Measurements from ENCODE around the gene OR10H4. TPM values are rescaled to one million over a fixed set of nuclear protein-coding genes. Genes with fewer than 3 reads are reported as not detected.
"Not testable (repeated sequence)": the region's sequence is repeated elsewhere in the genome, so short reads cannot be mapped to it uniquely, and the experiment has no call there.

OR10H4 gene, protein sequence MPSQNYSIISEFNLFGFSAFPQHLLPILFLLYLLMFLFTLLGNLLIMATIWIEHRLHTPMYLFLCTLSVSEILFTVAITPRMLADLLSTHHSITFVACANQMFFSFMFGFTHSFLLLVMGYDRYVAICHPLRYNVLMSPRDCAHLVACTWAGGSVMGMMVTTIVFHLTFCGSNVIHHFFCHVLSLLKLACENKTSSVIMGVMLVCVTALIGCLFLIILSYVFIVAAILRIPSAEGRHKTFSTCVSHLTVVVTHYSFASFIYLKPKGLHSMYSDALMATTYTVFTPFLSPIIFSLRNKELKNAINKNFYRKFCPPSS
- total RNA-seq (2014; rRNA removed) (not detected in 2 replicates), Bru-seq, nascent RNA (not detected), BruChase-seq, experiment 1, labeled RNA remaining after a 6-hour chase (not detected), BruChase-seq, experiment 2, labeled RNA remaining after a 2-hour chase (not detected)
- long read RNA-seq, result 0 reads

DNA sequence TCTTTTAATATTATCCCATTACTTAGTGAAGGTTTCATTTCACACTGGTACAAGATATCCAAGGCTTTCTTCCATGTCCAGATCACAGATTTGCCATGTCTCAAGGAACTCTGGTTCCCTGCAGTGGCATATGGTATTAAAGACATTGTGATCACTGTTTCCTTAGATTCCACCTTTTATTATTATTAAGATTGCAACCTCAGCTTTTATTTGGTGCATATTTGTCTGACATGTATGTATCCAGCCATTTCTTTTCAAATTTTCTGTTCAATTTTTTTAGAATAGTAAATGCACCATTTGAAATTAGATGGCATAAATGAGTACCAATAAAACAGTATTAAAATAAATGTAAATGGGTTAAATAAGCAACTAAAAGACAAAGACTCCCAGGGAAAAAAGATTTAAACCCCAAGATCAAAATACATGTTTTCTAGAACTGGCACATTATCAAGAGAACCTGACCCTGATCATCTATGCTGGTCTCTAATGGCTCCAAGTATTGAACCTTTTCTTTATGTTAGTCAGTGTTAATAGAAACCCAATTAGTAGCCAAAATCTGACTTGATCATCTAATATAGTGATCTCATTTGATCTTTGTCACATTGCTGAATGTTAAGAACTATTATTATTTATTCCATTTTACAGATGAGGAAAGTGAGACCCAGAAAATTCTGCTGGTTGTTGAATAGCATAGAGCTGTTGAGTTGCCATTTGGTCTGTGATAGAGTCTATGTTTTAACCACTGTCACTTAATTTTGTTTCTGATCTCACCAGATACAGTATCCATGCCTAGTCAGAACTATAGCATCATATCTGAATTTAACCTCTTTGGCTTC lies at the start of gene OR10H4:
TSS of gene OR10H4 (plus strand) at position 786 of the 836 bp plus-strand sequence. CDS start at position 786, 0 bp downstream.
- Histone ChIP-seq H3K9me3 (ENCODE audit: low read length) (peaks cover 6% of the 10 kb centered on the region; the same call in 1 of the 2 replicates), H3F3A (ENCODE audit: low read length, unreplicated experiment) (no peaks in the 10 kb centered on the region), H3K4me3 (ENCODE audit: low read length) (no peak within 1 kb of the TSS), H3K4me2 (ENCODE audit: low read length) (no peak within 1 kb of the TSS), H3K79me2 (ENCODE audit: low read length) (no peaks in the 10 kb centered on the region), H3K9me2 (replicated peaks; ENCODE audit: low read length) (no peaks in the 10 kb centered on the region), H2AFZ (ENCODE audit: low read length) (no peak within 1 kb of the TSS), H3K27ac (ENCODE audit: low read length) (no peak within 1 kb of the TSS), H4K20me1 (ENCODE audit: low read length) (no peaks in the 10 kb centered on the region), H3K4me1 (ENCODE audit: insufficient read depth, low read length) (no peaks in the 10 kb centered on the region), H3K36me3 (ENCODE audit: low read depth, low read length) (no peaks in the 10 kb centered on the region), H3K27me3 (ENCODE audit: low read length) (peaks cover 14% of the 10 kb centered on the region), H3K9ac (ENCODE audit: low read length) (no peak within 1 kb of the TSS)
- no peak for DNase-seq
- BruUV-seq (replicated peaks), result no TSS peak
- TF ChIP-seq, protein P1, sequence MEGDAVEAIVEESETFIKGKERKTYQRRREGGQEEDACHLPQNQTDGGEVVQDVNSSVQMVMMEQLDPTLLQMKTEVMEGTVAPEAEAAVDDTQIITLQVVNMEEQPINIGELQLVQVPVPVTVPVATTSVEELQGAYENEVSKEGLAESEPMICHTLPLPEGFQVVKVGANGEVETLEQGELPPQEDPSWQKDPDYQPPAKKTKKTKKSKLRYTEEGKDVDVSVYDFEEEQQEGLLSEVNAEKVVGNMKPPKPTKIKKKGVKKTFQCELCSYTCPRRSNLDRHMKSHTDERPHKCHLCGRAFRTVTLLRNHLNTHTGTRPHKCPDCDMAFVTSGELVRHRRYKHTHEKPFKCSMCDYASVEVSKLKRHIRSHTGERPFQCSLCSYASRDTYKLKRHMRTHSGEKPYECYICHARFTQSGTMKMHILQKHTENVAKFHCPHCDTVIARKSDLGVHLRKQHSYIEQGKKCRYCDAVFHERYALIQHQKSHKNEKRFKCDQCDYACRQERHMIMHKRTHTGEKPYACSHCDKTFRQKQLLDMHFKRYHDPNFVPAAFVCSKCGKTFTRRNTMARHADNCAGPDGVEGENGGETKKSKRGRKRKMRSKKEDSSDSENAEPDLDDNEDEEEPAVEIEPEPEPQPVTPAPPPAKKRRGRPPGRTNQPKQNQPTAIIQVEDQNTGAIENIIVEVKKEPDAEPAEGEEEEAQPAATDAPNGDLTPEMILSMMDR (conservative IDR thresholded peaks at IDR 0.05; ENCODE audit: low read depth, low read length), result no peak
- no peak for TF ChIP-seq EZH2phosphoT487 (IDR thresholded peaks at IDR 0.05; ENCODE audit: borderline replicate concordance, low read length)
- TF ChIP-seq EZH2 (IDR thresholded peaks at IDR 0.05; ENCODE audit: low read length, unreplicated experiment), result no peak
- no peak for ATAC-seq
- POLR2A ChIA-PET (ENCODE audit: unreplicated experiment), result no interaction called here
- CTCF ChIA-PET, result no interaction called here
- intact Hi-C loops (cut with micrococcal nuclease), result no loop called here

DNA sequence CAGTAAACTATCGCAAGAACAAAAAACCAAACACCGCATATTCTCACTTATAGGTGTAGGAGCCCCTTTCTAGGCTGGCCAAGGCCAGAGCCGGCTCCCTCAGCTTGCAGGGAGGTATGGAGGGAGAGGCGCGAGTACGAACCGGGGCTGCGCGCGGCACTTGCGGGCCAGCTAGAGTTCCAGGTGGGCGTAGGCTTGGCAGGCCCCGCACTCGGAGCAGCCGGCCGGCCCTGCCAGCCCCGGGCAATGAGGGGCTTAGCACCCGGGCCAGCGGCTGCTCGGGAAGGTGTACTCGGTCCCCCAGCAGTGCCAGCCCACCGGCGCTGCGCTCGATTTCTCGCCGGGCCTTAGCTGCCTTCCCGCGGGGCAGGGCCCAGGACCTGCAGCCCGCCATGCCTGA lies 49.2 kb upstream of the OR10H4 start:
- H3K79me2 ChIP-seq (ENCODE audit: low read length); H4K20me1 ChIP-seq (ENCODE audit: low read length); H3K4me1 ChIP-seq (ENCODE audit: insufficient read depth, low read length); DNase-seq; H3K4me2 ChIP-seq (ENCODE audit: low read length); intact Hi-C loops (cut with micrococcal nuclease); H3K36me3 ChIP-seq (ENCODE audit: low read depth, low read length); ATAC-seq; H3K9ac ChIP-seq (ENCODE audit: low read length); H2AFZ ChIP-seq (ENCODE audit: low read length); POLR2A ChIA-PET (ENCODE audit: unreplicated experiment); H3K9me3 ChIP-seq (ENCODE audit: low read length); H3K9me2 ChIP-seq (replicated peaks; ENCODE audit: low read length); H3K27ac ChIP-seq (ENCODE audit: low read length); H3K27me3 ChIP-seq (ENCODE audit: low read length); BruUV-seq (replicated peaks); CTCF ChIA-PET; H3F3A ChIP-seq (ENCODE audit: low read length, unreplicated experiment); H3K4me3 ChIP-seq (ENCODE audit: low read length): not testable (repeated sequence)

DNA sequence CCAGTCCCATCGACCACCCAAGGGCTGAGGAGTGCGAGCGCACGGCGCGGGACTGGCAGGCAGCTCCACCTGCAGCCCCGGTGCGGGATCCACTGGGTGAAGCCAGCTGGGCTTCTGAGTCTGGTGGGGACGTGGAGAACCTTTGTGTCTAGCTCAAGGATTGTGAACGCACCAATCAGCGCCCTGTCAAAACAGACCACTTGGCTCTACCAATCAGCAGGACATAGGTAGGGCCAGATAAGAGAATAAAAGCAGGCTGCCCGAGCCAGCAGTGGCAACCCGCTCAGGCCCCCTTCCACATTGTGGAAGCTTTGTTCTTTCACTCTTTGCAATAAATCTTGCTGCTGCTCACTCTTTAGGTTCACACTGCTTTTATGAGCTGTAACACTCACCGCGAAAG lies 48.8 kb upstream of the OR10H4 start:
- H3K9ac ChIP-seq (ENCODE audit: low read length); POLR2A ChIA-PET (ENCODE audit: unreplicated experiment); H3K9me3 ChIP-seq (ENCODE audit: low read length); intact Hi-C loops (cut with micrococcal nuclease); H3K9me2 ChIP-seq (replicated peaks; ENCODE audit: low read length); H3K27me3 ChIP-seq (ENCODE audit: low read length); DNase-seq; H3K36me3 ChIP-seq (ENCODE audit: low read depth, low read length); H3K4me2 ChIP-seq (ENCODE audit: low read length); H3K27ac ChIP-seq (ENCODE audit: low read length); H2AFZ ChIP-seq (ENCODE audit: low read length); H3K79me2 ChIP-seq (ENCODE audit: low read length); H4K20me1 ChIP-seq (ENCODE audit: low read length); BruUV-seq (replicated peaks); H3K4me3 ChIP-seq (ENCODE audit: low read length); H3F3A ChIP-seq (ENCODE audit: low read length, unreplicated experiment); CTCF ChIA-PET; H3K4me1 ChIP-seq (ENCODE audit: insufficient read depth, low read length); ATAC-seq: not testable (repeated sequence)

Measured in PC-3 (cell line).